ENCODE measurements around the gene GIMAP8.

Gene GIMAP8

GRCh38 chr7:150415161-150416153 lies 35.0 kb upstream of the GIMAP8 start:
- Histone ChIP-seq H3K4me3 (ENCODE audit: low read depth, low read length) (no peak overlapping the region), H3K9me3 (ENCODE audit: control insufficient read depth, insufficient read depth, low read depth, low read length) (no peaks in the 10 kb centered on the region), H3K27ac (ENCODE audit: extremely low read depth, low read depth, low read length) (no peak overlapping the region), H3K36me3 (ENCODE audit: control insufficient read depth in 2 of 2, insufficient read depth in 1 of 2, low read length in 2 of 2) (no peaks in the 10 kb centered on the region), H3K4me1 (ENCODE audit: control insufficient read depth, insufficient read depth, low read length) (no peaks in the 10 kb centered on the region)
- ChIA-PET POLR2A (no interaction called here), CTCF (no interaction called here)
- TF ChIP-seq ZNF518A (tag by site-specific recombination; conservative IDR thresholded peaks at IDR 0.05; ENCODE audit: low read depth) (no peak), ZNF175 (tag by site-specific recombination; IDR thresholded peaks at IDR 0.05) (no peak), ZBTB6 (tag by site-specific recombination; IDR thresholded peaks at IDR 0.05) (no peak), ZNF558 (tag by site-specific recombination; IDR thresholded peaks at IDR 0.05) (no peak), PRDM4 (tag by site-specific recombination; IDR thresholded peaks at IDR 0.05) (no peak), ZNF23 (tag by site-specific recombination; IDR thresholded peaks at IDR 0.05; ENCODE audit: borderline replicate concordance) (no peak), ZNF311 (tag by site-specific recombination; IDR thresholded peaks at IDR 0.05; ENCODE audit: borderline replicate concordance) (no peak), KLF16 (tag by site-specific recombination; IDR thresholded peaks at IDR 0.05) (no peak), ZNF350 (tag by site-specific recombination; IDR thresholded peaks at IDR 0.05) (no peak), MZF1 (tag by site-specific recombination; IDR thresholded peaks at IDR 0.05; ENCODE audit: borderline replicate concordance) (no peak), REPIN1 (tag by site-specific recombination; IDR thresholded peaks at IDR 0.05; ENCODE audit: low read depth) (no peak), ZNF600 (tag by site-specific recombination; IDR thresholded peaks at IDR 0.05) (no peak), ZIC2 (tag by site-specific recombination; IDR thresholded peaks at IDR 0.05) (no peak), TRIM28 (IDR thresholded peaks at IDR 0.05; ENCODE audit: borderline replicate concordance, low read length) (no peak), CTCF (tag by site-specific recombination; IDR thresholded peaks at IDR 0.05) (no peak), ZNF169 (tag by site-specific recombination; IDR thresholded peaks at IDR 0.05) (no peak), YY1 (tag by site-specific recombination; IDR thresholded peaks at IDR 0.05) (no peak)

Data from HEK293 (cell line).